T-helper 2 cell (primary cell): ENCODE data around the gene GATAD2A.

Experiments
- DNase-seq, 5 experiments: peaks; one replicate each; pipeline versions ENCODE4 v3.0.0 to v3.0.0-alpha.2; 2012 to 2022

Gene GATAD2A

DNA sequence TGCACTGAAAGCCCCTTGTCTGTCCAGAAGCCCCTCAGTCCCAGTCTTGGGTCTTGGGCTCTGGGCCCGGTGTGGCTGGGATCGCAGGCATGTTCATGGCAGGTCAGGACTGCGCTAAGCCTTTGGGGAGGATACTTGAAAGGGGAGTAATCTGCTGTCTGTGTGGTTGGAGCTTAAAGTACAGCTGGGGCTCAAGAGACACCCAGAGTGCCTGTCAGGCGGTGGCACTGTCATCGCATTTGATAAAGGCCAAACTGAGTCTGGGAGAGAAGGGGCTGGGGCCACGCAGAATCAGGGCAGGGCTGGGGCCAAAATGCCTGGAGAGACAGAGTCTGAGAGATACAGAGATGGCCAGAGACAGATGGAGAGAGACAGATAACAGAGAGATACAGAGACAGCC lies 128.4 kb downstream of the GATAD2A start:
- no peak for DNase-seq

- DNase-seq, result no peak
Measured at GRCh38 chr19:19534556-19535265, 129.2 kb downstream of the GATAD2A start.

- DNase-seq, result no peak
Measured at GRCh38 chr19:19535311-19536191, 130.1 kb downstream of the GATAD2A start.

DNA sequence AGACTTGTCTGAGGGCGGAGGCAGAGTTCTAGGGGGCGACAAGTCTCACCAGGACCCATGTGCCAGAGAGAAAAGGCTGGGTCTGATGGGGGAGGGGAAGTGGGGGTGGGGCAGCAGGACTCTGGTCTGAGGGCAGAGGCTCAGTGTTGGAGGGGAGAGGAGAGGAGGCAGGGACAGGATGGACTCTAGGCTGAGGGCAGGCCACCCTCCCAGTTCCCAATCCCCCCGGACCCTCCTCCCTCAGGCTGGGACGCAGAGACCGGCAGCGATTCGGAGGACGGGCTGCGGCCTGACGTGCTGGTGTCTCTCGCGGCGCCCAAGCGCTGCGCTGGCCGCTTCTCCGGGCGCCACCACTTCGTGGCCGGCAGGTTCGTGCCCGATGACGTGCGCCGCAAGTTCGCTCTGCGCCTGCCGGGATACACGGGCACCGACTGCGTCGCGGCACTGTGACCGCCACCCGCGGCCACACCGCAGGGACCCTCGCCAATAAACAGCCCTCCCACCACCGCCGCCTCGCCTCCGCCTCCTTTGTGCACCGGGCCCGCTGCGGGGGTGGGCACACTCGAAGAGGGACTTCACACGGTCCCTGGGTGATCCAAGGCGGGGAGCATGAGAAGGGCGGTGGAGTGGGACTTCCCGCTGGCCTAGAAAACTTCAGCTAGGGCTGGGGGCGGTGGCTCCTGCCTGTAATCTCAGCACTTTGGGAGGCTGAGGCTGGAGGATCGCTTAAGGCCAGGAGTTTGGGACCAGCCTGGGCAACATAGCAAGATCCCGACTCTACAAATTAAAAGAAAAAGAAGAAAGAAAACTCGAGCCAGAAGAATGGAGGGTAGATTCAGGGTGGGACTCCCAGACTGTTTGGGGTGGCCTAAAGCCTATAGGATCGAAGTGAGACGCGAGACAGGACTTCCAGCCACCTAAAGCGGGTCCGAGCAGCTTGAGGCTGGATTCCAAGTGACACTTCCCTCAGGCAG lies 131.9 kb downstream of the GATAD2A start:
- DNase-seq, result peak in 1 of 5 experiments; percentile 39

- DNase-seq, result peak in 2 of 5 experiments; percentile 24 to 25
Measured at GRCh38 chr19:19538061-19538784, 132.7 kb downstream of the GATAD2A start, which contains the start of gene CILP2. Gene CILP2 (plus strand): TSS chr19:19538265. CDS start chr19:19538350, 85 bp downstream.

- no peak for DNase-seq
Measured at GRCh38 chr19:19538785-19539166, 133.3 kb downstream of the GATAD2A start.

DNA sequence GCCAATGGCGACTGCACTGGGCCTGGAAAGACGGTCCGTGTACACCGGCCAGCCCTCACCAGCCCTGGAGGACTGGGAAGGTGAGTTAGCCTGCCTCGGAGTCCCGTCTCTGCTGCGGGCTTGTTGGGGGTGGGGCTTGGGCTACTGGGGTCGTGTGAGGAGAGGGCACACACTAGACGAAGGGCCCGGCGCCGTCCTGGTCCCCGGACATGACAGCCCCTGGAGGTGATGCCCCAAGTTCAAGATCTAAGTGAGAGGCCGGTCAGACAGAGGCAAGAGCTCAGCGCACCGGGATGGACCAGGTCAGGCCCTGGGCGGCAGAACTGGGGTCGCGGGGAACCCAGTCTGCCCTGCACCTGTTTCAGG lies 134.2 kb downstream of the GATAD2A start:
- no peak for DNase-seq

DNA sequence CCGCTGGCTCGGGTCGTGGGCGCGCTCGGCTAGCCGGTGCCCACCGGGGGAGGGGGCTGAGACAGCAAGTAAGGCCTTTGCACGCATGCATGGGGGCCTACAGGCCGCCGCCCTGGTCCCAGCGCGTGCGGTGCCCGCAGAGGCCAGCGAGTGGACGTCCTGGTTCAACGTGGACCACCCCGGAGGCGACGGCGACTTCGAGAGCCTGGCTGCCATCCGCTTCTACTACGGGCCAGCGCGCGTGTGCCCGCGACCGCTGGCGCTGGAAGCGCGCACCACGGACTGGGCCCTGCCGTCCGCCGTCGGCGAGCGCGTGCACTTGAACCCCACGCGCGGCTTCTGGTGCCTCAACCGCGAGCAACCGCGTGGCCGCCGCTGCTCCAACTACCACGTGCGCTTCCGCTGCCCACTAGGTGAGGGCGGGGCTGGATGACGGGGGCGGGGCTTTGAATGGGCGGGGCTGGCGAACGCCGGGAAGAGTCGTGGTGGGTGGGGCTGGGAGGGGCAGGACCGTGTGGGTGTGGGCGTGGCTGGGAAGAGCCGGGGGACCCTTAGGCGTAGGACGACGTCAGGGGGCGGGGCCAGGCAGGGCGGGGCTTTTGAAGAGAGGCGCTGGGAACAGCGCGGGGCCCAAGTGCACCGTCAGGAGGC lies 134.7 kb downstream of the GATAD2A start:
- peak; percentile 34 to 78 (median 55) for DNase-seq

GRCh38 chr19:19540715-19541515 lies 135.4 kb downstream of the GATAD2A start:
- DNase-seq, result peak; percentile 57 to 81 (median 68)

DNA sequence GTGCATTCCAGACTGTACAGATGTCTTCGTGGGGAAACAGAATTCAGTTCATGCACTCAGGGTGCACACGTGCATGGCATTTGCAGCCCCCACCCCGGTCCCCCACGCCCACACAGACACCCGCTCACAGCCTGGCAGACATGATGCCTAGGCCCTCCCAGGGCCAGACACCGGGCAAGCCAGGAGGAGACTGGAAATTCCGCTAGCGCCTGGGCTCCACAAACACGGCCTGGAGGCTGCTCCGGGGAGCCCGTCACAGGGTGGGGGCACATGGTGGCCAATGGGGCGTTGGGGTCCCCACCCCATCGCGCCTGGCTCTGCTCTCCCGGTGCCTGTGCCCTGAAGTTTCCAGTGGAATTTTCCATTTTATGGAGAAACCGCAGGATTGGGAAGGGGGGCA lies 136.1 kb downstream of the GATAD2A start:
- no peak for DNase-seq

GRCh38 chr19:19542507-19542906 lies 137.0 kb downstream of the GATAD2A start:
- no peak for DNase-seq

- no peak for DNase-seq
Measured at GRCh38 chr19:19543101-19543500, 137.6 kb downstream of the GATAD2A start.

- no peak for DNase-seq
Measured at GRCh38 chr19:19543640-19544039, 138.2 kb downstream of the GATAD2A start.

GRCh38 chr19:19544257-19544953 lies 138.9 kb downstream of the GATAD2A start:
- DNase-seq, result no peak

DNA sequence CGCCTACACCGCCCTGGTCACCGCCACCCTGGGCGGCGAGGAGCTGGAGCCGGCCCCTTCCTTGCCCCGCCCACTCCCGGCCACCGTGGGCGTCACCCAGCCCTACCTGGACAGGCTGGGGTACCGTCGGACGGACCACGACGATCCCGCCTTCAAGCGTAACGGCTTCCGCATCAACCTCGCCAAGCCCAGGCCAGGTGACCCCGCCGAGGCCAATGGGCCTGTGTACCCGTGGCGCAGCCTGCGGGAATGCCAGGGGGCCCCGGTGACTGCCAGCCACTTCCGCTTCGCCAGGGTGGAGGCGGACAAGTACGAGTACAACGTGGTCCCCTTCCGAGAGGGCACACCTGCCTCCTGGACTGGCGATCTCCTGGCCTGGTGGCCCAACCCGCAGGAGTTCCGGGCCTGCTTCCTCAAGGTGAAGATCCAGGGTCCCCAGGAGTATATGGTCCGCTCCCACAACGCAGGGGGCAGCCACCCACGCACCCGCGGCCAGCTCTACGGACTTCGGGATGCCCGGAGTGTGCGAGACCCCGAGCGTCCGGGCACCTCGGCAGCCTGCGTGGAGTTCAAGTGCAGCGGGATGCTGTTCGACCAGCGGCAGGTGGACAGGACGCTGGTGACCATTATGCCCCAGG lies 139.6 kb downstream of the GATAD2A start:
- no peak for DNase-seq

- DNase-seq, result no peak
Measured at GRCh38 chr19:19545707-19546106, 140.2 kb downstream of the GATAD2A start.

- no peak for DNase-seq
Measured at GRCh38 chr19:19546751-19547162, 141.3 kb downstream of the GATAD2A start.

GRCh38 chr19:19547674-19548336 lies 142.3 kb downstream of the GATAD2A start:
- no peak for DNase-seq
